ENCODE results near the gene NFATC2.

The NFATC2 gene

GRCh38 chr20:51365670-51366069 is 176.8 kb downstream of the NFATC2 start:
- no peak for DNase-seq
- TF ChIP-seq POLR2A (IDR thresholded peaks at IDR 0.05; ENCODE audit: low read length): no peak
- no peak for TF ChIP-seq GATA1 (IDR thresholded peaks at IDR 0.05; ENCODE audit: low read depth, low read length)

GRCh38 chr20:51363813-51364212 is 178.7 kb downstream of the NFATC2 start:
- TF ChIP-seq POLR2A (IDR thresholded peaks at IDR 0.05; ENCODE audit: low read length): no peak
- TF ChIP-seq GATA1 (IDR thresholded peaks at IDR 0.05; ENCODE audit: low read depth, low read length): no peak
- DNase-seq: no peak

- no peak for TF ChIP-seq POLR2A (IDR thresholded peaks at IDR 0.05; ENCODE audit: low read length)
- TF ChIP-seq GATA1 (IDR thresholded peaks at IDR 0.05; ENCODE audit: low read depth, low read length): no peak
- no peak for DNase-seq
These were observed 179.1 kb downstream of the NFATC2 start for GRCh38 chr20:51363378-51363777.

DNA sequence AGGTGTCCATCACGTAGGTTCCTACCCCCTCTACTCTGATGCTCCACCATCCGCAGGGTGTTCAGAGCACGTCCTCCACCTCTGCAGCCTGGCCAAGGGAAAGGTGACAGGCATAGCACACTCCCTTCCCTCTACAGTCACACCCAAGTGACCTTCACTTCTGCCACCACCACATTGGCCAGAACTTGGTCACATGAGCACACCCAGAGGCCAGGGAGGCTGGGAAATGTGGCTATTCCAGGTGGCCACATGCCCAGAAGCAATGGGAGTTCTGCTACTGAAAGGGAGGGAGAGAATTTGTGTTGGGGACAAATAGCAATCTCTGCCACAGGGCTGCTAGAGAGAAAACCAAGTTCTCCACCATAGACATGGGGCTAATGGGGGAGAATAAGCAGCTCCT is 180.3 kb downstream of the NFATC2 start:
- no peak for TF ChIP-seq POLR2A (IDR thresholded peaks at IDR 0.05; ENCODE audit: low read length)
- TF ChIP-seq GATA1 (IDR thresholded peaks at IDR 0.05; ENCODE audit: low read depth, low read length): no peak
- DNase-seq: no peak

GRCh38 chr20:51361258-51361657 is 181.3 kb downstream of the NFATC2 start:
- no peak for DNase-seq
- no peak for TF ChIP-seq POLR2A (IDR thresholded peaks at IDR 0.05; ENCODE audit: low read length)
- TF ChIP-seq GATA1 (IDR thresholded peaks at IDR 0.05; ENCODE audit: low read depth, low read length): no peak

DNA sequence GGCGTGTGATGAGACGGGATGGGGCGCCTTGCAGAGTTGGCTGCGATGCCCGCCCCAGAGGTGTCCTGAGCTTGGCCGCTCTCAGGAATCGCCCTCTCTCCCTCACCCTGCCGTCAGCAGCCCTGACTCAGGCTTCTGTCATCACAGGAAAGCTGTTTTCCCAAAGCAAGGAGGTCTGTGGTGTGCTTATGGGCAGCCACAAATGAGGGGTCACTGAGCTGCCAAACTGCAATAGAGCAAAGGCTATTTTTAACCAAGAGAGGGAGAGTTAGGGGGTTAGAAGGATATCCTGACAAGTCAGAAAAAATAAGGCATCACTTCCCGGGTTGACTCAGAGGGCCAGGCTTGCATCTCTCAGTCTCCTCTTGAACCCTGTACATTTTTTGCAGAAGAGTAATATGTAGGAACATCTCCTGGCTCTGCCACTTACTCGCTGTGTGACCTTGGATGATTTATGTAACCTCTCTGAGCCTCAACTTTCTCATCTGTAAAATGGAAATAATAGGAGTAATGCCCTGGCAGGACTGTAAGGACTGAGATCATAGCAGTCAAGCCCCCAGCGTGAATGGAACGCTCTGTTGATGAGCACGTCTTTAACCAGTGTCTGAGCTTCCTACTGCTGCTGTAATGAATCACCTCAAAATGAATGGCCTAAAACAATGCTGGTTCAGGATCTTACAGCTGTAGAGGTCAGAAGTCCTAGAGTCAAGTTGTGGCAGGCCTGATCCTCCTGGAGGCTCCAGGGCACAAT is 181.9 kb downstream of the NFATC2 start:
- no peak for TF ChIP-seq GATA1 (IDR thresholded peaks at IDR 0.05; ENCODE audit: low read depth, low read length)
- no peak for TF ChIP-seq POLR2A (IDR thresholded peaks at IDR 0.05; ENCODE audit: low read length)
- no peak for DNase-seq

GRCh38 chr20:51359947-51360346 is 182.6 kb downstream of the NFATC2 start:
- DNase-seq: no peak
- TF ChIP-seq POLR2A (IDR thresholded peaks at IDR 0.05; ENCODE audit: low read length): no peak
- TF ChIP-seq GATA1 (IDR thresholded peaks at IDR 0.05; ENCODE audit: low read depth, low read length): no peak

GRCh38 chr20:51359401-51359800 is 183.1 kb downstream of the NFATC2 start:
- no peak for DNase-seq
- TF ChIP-seq GATA1 (IDR thresholded peaks at IDR 0.05; ENCODE audit: low read depth, low read length) (no peak), POLR2A (IDR thresholded peaks at IDR 0.05; ENCODE audit: low read length) (no peak)

DNA sequence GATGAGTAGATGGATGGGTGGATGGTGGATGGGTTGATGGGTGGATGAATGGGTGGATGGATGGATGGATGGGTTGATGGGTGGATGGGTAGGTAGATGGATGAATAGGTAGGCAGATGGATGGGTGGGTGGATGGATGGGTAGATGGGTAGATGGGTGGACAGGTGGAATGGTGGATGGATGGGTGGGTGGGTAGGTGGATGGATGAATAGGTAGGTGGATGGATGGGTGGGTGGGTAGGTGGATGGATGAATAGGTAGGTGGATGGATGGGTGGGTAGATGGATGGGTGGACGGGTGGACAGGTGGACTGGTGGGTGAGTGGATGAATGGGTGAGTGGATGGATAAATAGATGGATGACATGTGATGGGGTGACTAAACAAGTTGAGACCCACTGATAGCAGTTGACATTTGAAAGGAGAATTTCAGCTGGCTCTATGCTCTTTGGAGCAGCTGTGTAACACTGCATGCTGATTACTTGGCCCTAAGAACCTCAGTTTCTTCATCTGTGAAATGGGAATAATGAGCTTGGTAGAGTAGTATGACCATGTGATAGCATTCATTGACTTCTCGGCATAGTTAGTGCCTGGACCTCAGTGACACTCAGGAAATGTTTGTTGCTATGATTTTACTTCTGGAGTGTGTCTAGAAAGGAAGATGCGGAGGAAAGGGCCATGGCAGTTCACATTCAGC is 184.3 kb downstream of the NFATC2 start:
- DNase-seq: no peak
- TF ChIP-seq GATA1 (IDR thresholded peaks at IDR 0.05; ENCODE audit: low read depth, low read length): no peak
- TF ChIP-seq POLR2A (IDR thresholded peaks at IDR 0.05; ENCODE audit: low read length): no peak

- DNase-seq: no peak
- TF ChIP-seq GATA1 (IDR thresholded peaks at IDR 0.05; ENCODE audit: low read depth, low read length) (no peak), POLR2A (IDR thresholded peaks at IDR 0.05; ENCODE audit: low read length) (no peak)
These were observed 185.0 kb downstream of the NFATC2 start for GRCh38 chr20:51357543-51357942.

DNA sequence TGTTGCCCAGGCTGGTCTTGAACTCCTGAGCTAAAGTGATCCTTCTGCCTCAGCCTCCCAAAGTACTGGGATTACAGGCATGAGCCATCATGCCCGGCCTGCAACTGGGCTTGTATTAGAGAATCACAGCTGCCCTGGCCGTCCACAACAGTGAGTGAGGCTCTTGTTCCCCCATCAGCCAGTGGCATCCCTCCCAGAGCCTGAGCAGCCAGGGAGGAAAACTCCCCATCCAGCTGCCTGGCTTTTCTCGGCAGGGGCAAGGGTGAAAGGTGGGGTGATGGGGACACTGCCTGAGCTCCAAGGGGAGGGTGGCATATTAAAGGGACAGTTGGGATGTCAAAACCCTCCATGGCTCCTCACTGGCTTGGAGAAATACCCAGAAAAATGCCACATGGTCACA is 185.6 kb downstream of the NFATC2 start:
- TF ChIP-seq POLR2A (IDR thresholded peaks at IDR 0.05; ENCODE audit: low read length): no peak
- TF ChIP-seq GATA1 (IDR thresholded peaks at IDR 0.05; ENCODE audit: low read depth, low read length): no peak
- no peak for DNase-seq

DNA sequence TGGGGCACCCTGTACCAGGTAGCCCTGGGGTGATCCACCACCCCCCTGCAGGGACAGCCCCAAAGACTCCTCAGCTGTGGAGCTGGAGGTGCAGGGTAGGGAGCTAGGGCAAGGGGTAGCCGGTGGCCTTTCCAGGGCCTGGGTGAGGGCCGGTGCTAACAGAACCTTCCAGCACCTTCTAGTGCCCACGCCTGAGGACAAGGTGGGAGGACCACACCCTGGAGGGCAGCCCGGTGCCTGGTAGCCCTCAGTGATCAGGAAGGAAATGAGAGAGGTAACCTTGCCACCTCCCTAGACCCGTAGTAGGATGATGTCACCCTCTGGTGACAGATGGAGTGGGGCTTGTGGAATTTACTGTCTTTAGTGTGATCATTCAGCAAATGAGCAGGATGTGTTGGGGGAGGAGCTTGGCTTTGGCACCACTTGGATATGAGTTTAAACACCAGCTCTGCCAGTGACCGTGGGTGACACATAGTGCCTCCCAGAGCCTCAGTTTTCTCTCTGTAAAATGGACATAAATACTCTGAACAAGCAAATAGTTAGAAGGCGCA is 187.7 kb downstream of the NFATC2 start:
- TF ChIP-seq GATA1 (IDR thresholded peaks at IDR 0.05; ENCODE audit: low read depth, low read length): no peak
- no peak for TF ChIP-seq POLR2A (IDR thresholded peaks at IDR 0.05; ENCODE audit: low read length)
- DNase-seq: no peak

DNA sequence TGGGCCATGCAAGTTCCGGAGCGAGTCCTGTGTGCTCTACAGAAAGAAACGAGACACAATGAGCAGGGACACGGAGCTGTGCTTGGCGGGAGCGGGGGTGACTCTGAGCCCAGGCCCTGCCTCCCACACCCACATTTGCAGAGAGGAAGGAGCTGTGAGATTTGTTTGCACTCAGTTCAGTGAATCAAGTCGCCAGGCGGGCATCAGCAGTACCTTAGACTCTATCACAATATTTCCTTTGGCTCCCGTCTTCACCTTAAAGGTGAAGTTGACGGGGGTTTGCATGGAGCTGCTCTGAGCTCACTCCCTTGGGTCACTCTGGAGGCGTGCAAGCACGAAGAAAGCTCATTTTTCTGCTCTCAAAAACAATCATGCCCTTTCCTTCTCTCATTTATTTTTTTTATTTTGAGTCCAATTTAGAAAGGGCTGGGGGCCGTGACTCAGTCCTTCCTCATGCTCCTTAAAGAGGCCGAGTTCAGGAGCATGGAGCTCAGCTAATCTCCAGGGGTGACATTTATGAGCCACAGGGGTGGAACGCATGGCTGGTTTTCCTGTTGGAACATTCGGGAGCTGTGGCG is 188.2 kb downstream of the NFATC2 start:
- no peak for TF ChIP-seq GATA1 (IDR thresholded peaks at IDR 0.05; ENCODE audit: low read depth, low read length)
- TF ChIP-seq POLR2A (IDR thresholded peaks at IDR 0.05; ENCODE audit: low read length): no peak
- no peak for DNase-seq

GRCh38 chr20:51353491-51353890 is 189.0 kb downstream of the NFATC2 start:
- TF ChIP-seq POLR2A (IDR thresholded peaks at IDR 0.05; ENCODE audit: low read length): no peak
- TF ChIP-seq GATA1 (IDR thresholded peaks at IDR 0.05; ENCODE audit: low read depth, low read length): no peak
- no peak for DNase-seq
